A549 (cell line): ENCODE data around the gene NSUN3. TPM values are rescaled to one million over a fixed set of nuclear protein-coding genes. Genes with fewer than 3 reads are reported as not detected.

Experiments
- ATAC-seq, 2 experiments: fragments of 200-7000 bp in 1 of 2; fragments of >200 bp in 1 of 2; cut with Nextera tagmentation in 1 of 2; cut with Tn5 transposase in 1 of 2; 3 replicates each; pipeline versions ENCODE4 v1.8.0 to v1.9.1; 2018 to 2020; ENCODE audit warnings: mild to moderate bottlenecking in 1 of 2, moderate library complexity in 1 of 2
- CTCF ChIA-PET: fragments of 300-600 bp; sonication (Branson Sonifier 250); formaldehyde crosslinking; extraction: SDS; loops from one replicate; lab custom pipeline; 2021; ENCODE audit warnings: antibody characterized with exemption, inconsistent platforms; lab: Yijun Ruan, JAX
- POLR2A ChIA-PET: fragments of 350-600 bp; formaldehyde crosslinking; extraction: SDS; loops from one replicate; lab custom pipeline; 2021; ENCODE audit warnings: antibody characterized with exemption, inconsistent platforms; lab: Yijun Ruan, JAX
- DNase-seq, 2 experiments: peaks; one replicate each; pipeline versions ENCODE4 v3.0.0 to v3.0.0-alpha.2; 2011 to 2016; ENCODE audit warnings: low read depth in 1 of 2, low spot score in 1 of 2
- FAIRE-seq: peaks from 2 replicates; lab custom pipeline; 2011; peaks lifted over from hg19 to GRCh38; lab: Jason Lieb, UNC
- H3K27ac ChIP-seq, 2 experiments: fragments of >200 bp; sonication (Bioruptor Twin); formaldehyde crosslinking; 3 replicates each; pipeline ENCODE4 v1.5.1; 2016 to 2017
- H3K4me1 ChIP-seq: fragments of >200 bp; sonication (Bioruptor Twin); formaldehyde crosslinking; 3 replicates; pipeline ENCODE4 v1.6.1; 2016
- H3K4me2 ChIP-seq: fragments of >200 bp; sonication (Bioruptor Twin); formaldehyde crosslinking; 3 replicates; pipeline ENCODE4 v1.6.1; 2016
- H3K4me3 ChIP-seq: fragments of >200 bp; sonication (Bioruptor Twin); formaldehyde crosslinking; 3 replicates; pipeline ENCODE4 v1.5.1; 2016
- H3K9me3 ChIP-seq: fragments of >200 bp; sonication (Bioruptor Twin); formaldehyde crosslinking; 3 replicates; pipeline ENCODE4 v1.6.1; 2016
- CBX2 ChIP-seq: fragments of 200-600 bp; sonication (generic); IDR thresholded peaks from 2 replicates; pipeline ENCODE4 v1.6.1; 2016; ENCODE audit warnings: low read depth, mild to moderate bottlenecking, borderline replicate concordance
- CEBPB ChIP-seq, 2 experiments: fragments of >200 bp in 1 of 2; sonication (Bioruptor Twin) in 1 of 2; formaldehyde crosslinking in 1 of 2; IDR thresholded peaks; 2 replicates each; pipeline ENCODE4 v1.6.1; 2012 to 2016
- ESRRA ChIP-seq: fragments of 150-350 bp; IDR thresholded peaks from 2 replicates; pipeline ENCODE4 v1.6.1; 2014; ENCODE audit warnings: mild to moderate bottlenecking, low read length, borderline replicate concordance
- FOSL2 ChIP-seq, 2 experiments: fragments of 450-650 bp in 1 of 2; fragments of >200 bp in 1 of 2; sonication (Bioruptor Twin) in 1 of 2; formaldehyde crosslinking; IDR thresholded peaks; 2 replicates each; pipeline versions ENCODE4 v1.5.0 to v1.6.1; 2016 to 2020; ENCODE audit warnings: mild to moderate bottlenecking in 1 of 2, moderate library complexity in 1 of 2
- HOXB5 ChIP-seq: fragments of 250-450 bp; sonication (Bioruptor Pico); IDR thresholded peaks from 2 replicates; pipeline ENCODE4 v1.5.0; 2020; ENCODE audit warnings: mild to moderate bottlenecking, moderate library complexity
- JUN ChIP-seq, 2 experiments: fragments of >200 bp; sonication (Bioruptor Twin); formaldehyde crosslinking; IDR thresholded peaks; 2 replicates in 1 of 2; 3 replicates in 1 of 2; pipeline ENCODE4 v1.6.1; 2016 to 2017
- JUNB ChIP-seq: fragments of >200 bp; sonication (Bioruptor Twin); formaldehyde crosslinking; IDR thresholded peaks from 2 replicates; pipeline ENCODE4 v1.6.1; 2016
- KDM5A ChIP-seq: fragments of 200-600 bp; sonication (generic); IDR thresholded peaks from 2 replicates; pipeline ENCODE4 v1.6.1; 2016; ENCODE audit warnings: antibody characterized with exemption, mild to moderate bottlenecking
- MAX ChIP-seq: IDR thresholded peaks from 2 replicates; pipeline ENCODE4 v1.6.1; 2012
- MAZ ChIP-seq: fragments of 150-350 bp; IDR thresholded peaks from 2 replicates; pipeline ENCODE4 v1.6.1; 2014; ENCODE audit warnings: antibody characterized with exemption, low read depth, low read length, borderline replicate concordance
- MYC ChIP-seq: IDR thresholded peaks from 2 replicates; pipeline ENCODE4 v1.6.1; 2012; ENCODE audit warnings: mild to moderate bottlenecking, inconsistent platforms, low read length, improper control_type of control experiment, borderline replicate concordance
- NFE2L2 ChIP-seq: fragments of 150-350 bp; conservative IDR thresholded peaks from 2 replicates; pipeline ENCODE4 v1.6.1; 2014; ENCODE audit warnings: low read length
- NR3C1 ChIP-seq: fragments of >200 bp; sonication (Bioruptor Twin); formaldehyde crosslinking; IDR thresholded peaks from 3 replicates; pipeline ENCODE4 v1.6.1; 2017
- PHF8 ChIP-seq: fragments of 200-600 bp; sonication (generic); IDR thresholded peaks from 2 replicates; pipeline ENCODE4 v1.6.1; 2016; ENCODE audit warnings: low read depth, mild to moderate bottlenecking, antibody characterized with exemption, moderate library complexity, borderline replicate concordance
- POLR2A ChIP-seq: IDR thresholded peaks from 2 replicates; pipeline ENCODE4 v1.6.1; 2012; ENCODE audit warnings: mild to moderate bottlenecking, low read length
- REST ChIP-seq: fragments of 200-600 bp; sonication (generic); IDR thresholded peaks from 2 replicates; pipeline ENCODE4 v1.6.1; 2016; ENCODE audit warnings: antibody characterized with exemption, mild to moderate bottlenecking, moderate library complexity
- RFX5 ChIP-seq: fragments of 450-650 bp; IDR thresholded peaks from 2 replicates; pipeline ENCODE4 v1.7.1; 2014; ENCODE audit warnings: antibody characterized with exemption, mild to moderate bottlenecking, moderate library complexity
- ZFP36 ChIP-seq: fragments of 450-650 bp; IDR thresholded peaks from 2 replicates; pipeline ENCODE4 v1.6.1; 2014; ENCODE audit warnings: borderline replicate concordance; ENCODE audit not compliant: partially characterized antibody
- ZSCAN20 ChIP-seq: fragments of 250-450 bp; sonication (Bioruptor Pico); IDR thresholded peaks from 2 replicates; pipeline ENCODE4 v1.8.0; 2022; ENCODE audit warnings: mild to moderate bottlenecking, moderate library complexity
- WGBS: methylation state at CpG from one replicate; pipeline ENCODE4 v1.1.6; 2017; ENCODE audit errors: missing lambda C conversion rate; 5-methylcytosine and 5-hydroxymethylcytosine counted together
- polyA plus RNA-seq, 4 experiments: library from polyadenylated mRNA; depleted of rRNA in 3 of 4; stranded (reverse); fragments of >200 nt; fragmentation: RNase III in 1 of 4; extraction: RNeasy Plus Mini Kit Qiagen cat#74134 plus additional on column Dnase treatment in 1 of 4; gene quantifications; 2 replicates in 3 of 4; 3 replicates in 1 of 4; pipeline ENCODE4 v1.2.3, GENCODE V29; 2011 to 2017
- TF ChIP-seq, protein P1 (sequence below): fragments of 250-450 bp; sonication (Bioruptor Pico); IDR thresholded peaks from 2 replicates; pipeline ENCODE4 v1.5.0; 2021; ENCODE audit warnings: mild to moderate bottlenecking, moderate library complexity, borderline replicate concordance
- TF ChIP-seq, protein P2 (sequence below): IDR thresholded peaks from 2 replicates; pipeline ENCODE4 v1.6.1; 2012; ENCODE audit warnings: low read depth, borderline replicate concordance

NSUN3 gene
- polyA plus RNA-seq, 2 of the 4 experiments (the other 2 are of a cell fraction), result 8.6 to 13.5 TPM

DNA sequence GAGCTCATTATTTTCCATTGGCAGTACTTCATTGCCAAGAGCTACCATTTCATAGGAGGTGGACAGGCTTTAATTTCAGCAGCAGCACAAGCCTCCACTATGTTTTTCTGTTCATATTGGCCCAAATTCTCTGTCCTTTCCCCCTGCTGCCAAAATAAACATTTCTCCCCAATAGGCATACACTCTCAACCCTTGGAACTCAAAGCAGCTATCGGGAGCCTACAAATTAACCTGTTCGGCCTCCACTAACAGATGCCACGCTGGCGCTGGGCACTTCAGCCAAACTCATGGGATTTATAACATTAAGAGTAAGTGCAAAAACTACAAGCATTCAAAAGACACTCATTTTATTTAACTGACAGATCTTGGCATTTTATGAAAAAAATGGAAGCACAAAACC lies 95.7 kb downstream of the NSUN3 start (continued):
- TF ChIP-seq REST (no peak), ESRRA (no peak), NR3C1 (no peak), HOXB5 (CRISPR knock-in tag) (no peak), RFX5 (no peak), CBX2 (no peak)

DNA sequence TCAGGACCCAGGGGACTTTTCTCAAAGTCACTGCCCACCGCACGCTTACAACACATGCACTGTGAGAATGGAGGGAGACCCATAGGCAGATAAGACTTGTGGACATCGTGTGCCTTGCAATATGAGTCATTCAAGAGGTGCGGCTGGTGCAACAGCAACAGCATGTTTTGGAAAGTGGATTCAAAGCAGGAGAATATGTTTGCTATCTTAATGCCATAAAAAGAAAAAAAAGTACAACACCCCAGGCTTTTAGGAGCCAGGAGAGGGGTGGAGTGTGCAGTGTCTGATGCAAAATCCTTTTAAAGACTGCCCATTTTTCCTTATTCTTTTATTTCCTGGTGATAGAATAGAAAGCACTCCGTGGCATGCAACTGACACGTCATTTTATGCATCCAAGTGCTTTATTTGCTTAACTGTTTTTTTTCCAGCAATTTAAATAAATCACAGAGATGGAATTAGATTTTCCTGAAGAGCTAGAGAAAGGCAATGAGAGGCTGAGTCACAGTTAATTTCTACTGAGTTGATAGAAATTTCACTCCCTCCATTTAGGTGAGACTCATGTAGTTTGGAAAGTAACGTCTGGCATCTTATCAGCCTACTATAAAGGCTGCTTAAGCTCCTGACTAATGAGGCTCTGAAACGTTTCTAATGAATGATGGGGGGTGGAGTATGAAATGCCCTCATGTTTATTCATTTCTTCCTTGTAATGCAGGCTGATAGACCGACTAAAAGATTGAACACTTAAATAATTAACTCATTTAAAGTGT lies 96.4 kb downstream of the NSUN3 start:
- no peaks in the 10 kb centered on the region for H3K9me3 ChIP-seq
- 14% methylated on average over 9 of the region's 9 CpGs for WGBS
- no peak for FAIRE-seq
- POLR2A ChIA-PET, result no interaction called here
- peaks cover 14% of the 10 kb centered on the region; the same call in 2 of the 3 replicates for H3K4me1 ChIP-seq
- TF ChIP-seq FOSL2 (IDR thresholded peaks at IDR 0.05) (no peak; the same call in 1 of the 2 replicates), FOSL2 (CRISPR knock-in tag; IDR thresholded peaks at IDR 0.05) (peak; percentile 57), MAZ (no peak), JUN (IDR thresholded peaks at IDR 0.05) (no peak), ZFP36 (no peak), POLR2A (no peak), PHF8 (no peak), CEBPB (IDR thresholded peaks at IDR 0.05) (no peak), KDM5A (no peak), MAX (0 out of 2 replicates have a peak, but pooled peaks have one; percentile 54), MYC (no peak), JUNB (no peak), NFE2L2 (no peak), ZSCAN20 (CRISPR knock-in tag) (no peak)
- TF ChIP-seq, protein P1, sequence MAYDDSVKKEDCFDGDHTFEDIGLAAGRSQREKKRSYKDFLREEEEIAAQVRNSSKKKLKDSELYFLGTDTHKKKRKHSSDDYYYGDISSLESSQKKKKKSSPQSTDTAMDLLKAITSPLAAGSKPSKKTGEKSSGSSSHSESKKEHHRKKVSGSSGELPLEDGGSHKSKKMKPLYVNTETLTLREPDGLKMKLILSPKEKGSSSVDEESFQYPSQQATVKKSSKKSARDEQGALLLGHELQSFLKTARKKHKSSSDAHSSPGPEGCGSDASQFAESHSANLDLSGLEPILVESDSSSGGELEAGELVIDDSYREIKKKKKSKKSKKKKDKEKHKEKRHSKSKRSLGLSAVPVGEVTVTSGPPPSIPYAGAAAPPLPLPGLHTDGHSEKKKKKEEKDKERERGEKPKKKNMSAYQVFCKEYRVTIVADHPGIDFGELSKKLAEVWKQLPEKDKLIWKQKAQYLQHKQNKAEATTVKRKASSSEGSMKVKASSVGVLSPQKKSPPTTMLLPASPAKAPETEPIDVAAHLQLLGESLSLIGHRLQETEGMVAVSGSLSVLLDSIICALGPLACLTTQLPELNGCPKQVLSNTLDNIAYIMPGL (CRISPR knock-in tag), result no peak
- TF ChIP-seq, protein P2, sequence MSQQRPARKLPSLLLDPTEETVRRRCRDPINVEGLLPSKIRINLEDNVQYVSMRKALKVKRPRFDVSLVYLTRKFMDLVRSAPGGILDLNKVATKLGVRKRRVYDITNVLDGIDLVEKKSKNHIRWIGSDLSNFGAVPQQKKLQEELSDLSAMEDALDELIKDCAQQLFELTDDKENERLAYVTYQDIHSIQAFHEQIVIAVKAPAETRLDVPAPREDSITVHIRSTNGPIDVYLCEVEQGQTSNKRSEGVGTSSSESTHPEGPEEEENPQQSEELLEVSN, result peak; percentile 49; the same call in 1 of the 2 replicates
- H3K27ac ChIP-seq, result peak overlapping the region; percentile 61 to 67; a peak in 5 of 6 replicates
- ATAC-seq, result peak; percentile 88 to 93
- peak overlapping the region; percentile 68 for H3K4me2 ChIP-seq
- peak; percentile 13 to 64 for DNase-seq
- peak overlapping the region; percentile 10; the same call in 2 of the 3 replicates for H3K4me3 ChIP-seq
- CTCF ChIA-PET, result no interaction called here
